Testis (tissue), 2 donors: ENCODE results near the gene CLN5.

Source experiments
- POLR2A ChIP-seq: fragments of 450-650 bp; IDR thresholded peaks from one replicate; pipeline ENCODE4 v1.6.1; 2017; ENCODE audit warnings: antibody characterized with exemption, mild to moderate bottlenecking, moderate library complexity
- TF ChIP-seq, protein P1 (sequence below), 3 experiments: fragments of 450-650 bp in 2 of 3; fragments of 200-600 bp in 1 of 3; sonication (generic) in 1 of 3; IDR thresholded peaks; one replicate each; pipeline ENCODE4 v1.5.1; 2016 to 2019; ENCODE audit warnings: antibody characterized with exemption in 3 of 3, mild to moderate bottlenecking in 2 of 3, moderate library complexity in 1 of 3

DNA sequence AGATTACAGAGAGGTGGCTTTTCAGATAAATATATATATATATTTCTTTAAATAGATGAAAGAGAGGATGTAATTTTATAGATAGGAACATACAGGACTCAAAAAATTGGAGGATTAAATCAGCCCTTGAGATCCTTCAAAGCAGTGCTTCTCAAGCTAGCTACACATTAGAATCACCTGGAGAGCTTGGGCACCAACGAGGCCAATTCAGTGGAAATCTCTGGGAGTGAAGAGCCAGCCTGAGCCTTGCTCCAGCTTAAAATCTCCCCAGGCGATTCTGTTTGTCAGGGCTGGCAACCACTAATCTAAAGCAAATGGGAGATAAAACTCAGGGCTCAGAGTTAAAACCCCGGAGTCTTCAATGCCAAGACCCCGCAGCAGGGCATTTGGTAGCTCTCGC lies 15.0 kb upstream of the CLN5 start:
- TF ChIP-seq POLR2A, result no peak
- TF ChIP-seq, protein P1, sequence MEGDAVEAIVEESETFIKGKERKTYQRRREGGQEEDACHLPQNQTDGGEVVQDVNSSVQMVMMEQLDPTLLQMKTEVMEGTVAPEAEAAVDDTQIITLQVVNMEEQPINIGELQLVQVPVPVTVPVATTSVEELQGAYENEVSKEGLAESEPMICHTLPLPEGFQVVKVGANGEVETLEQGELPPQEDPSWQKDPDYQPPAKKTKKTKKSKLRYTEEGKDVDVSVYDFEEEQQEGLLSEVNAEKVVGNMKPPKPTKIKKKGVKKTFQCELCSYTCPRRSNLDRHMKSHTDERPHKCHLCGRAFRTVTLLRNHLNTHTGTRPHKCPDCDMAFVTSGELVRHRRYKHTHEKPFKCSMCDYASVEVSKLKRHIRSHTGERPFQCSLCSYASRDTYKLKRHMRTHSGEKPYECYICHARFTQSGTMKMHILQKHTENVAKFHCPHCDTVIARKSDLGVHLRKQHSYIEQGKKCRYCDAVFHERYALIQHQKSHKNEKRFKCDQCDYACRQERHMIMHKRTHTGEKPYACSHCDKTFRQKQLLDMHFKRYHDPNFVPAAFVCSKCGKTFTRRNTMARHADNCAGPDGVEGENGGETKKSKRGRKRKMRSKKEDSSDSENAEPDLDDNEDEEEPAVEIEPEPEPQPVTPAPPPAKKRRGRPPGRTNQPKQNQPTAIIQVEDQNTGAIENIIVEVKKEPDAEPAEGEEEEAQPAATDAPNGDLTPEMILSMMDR (IDR thresholded peaks at IDR 0.05), result no peak
